ENCODE measurements around the gene RALBP1. TPM values are rescaled to one million over a fixed set of nuclear protein-coding genes. Genes with fewer than 3 reads are reported as not detected.

RALBP1 gene
- total and polyA plus RNA-seq, 2 of the 8 experiments (the other 6 are each of a cell fraction or from before 2014, with no cell fraction given): 40.3 to 67.8 TPM

DNA sequence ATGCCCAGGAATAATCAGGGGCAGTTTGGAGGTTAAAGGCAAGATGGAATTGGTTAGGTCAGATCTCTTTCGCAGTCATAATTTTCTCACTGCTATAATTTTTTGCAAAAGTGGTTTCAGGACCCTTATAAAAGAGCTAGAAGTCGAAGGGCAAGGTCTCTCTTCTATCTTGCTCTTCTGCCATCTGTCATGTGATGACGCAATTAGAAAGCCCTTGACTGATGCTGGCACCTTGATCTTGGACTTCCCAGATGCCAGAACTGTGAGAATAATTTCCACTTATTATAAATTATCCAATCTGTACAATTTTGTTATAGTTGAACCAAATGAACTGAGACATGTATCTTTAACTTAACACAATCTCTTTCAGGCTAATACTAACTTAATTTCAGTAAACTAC, 6.3 kb upstream of the RALBP1 start:
- Histone ChIP-seq H3K23ac (ENCODE audit: insufficient read length) (no peak overlapping the region), H3K4ac (replicated peaks; ENCODE audit: insufficient read length, low read depth, low read length) (no peak overlapping the region), H3K18ac (ENCODE audit: extremely low read depth, low read length) (no peak overlapping the region), H3K4me3 (ENCODE audit: extremely low read depth in 1 of 4, insufficient read depth in 2 of 4, low read depth in 3 of 4, low read length in 4 of 4) (no peak overlapping the region), H3K9ac (replicated peaks in 1 of 4; ENCODE audit: extremely low read depth in 1 of 4, low read depth in 3 of 4, low read length in 3 of 4) (no peak overlapping the region), H2BK120ac (replicated peaks; ENCODE audit: low read depth, low read length) (no peak overlapping the region), H3K27ac (ENCODE audit: low read depth, low read length) (no peak overlapping the region), H2BK20ac (ENCODE audit: low read length) (no peak overlapping the region), H3K9me3 (ENCODE audit: insufficient read depth in 2 of 2, low read depth in 1 of 2, low read length in 1 of 2) (peaks cover 0 to 14% of the 10 kb centered on the region in 2 experiments; a peak in 3 of 4 replicates), H3K79me1 (ENCODE audit: low read depth, low read length) (no peaks in the 10 kb centered on the region), H3K36me3 (ENCODE audit: control insufficient read depth in 2 of 4, insufficient read depth in 4 of 4, low read length in 3 of 4) (no peaks in the 10 kb centered on the region), H2BK12ac (ENCODE audit: low read depth, low read length) (no peak overlapping the region), H3K4me2 (ENCODE audit: insufficient read depth in 1 of 2, low read depth in 2 of 2, low read length in 2 of 2) (no peak overlapping the region), H4K20me1 (replicated peaks in 1 of 2; ENCODE audit: control insufficient read depth in 1 of 2, insufficient read depth in 2 of 2, low read length in 2 of 2) (no peaks in the 10 kb centered on the region), H3K56ac (replicated peaks; ENCODE audit: insufficient read length, low read depth, low read length) (no peak overlapping the region), H3K23me2 (ENCODE audit: low read depth, low read length) (no peaks in the 10 kb centered on the region), H3K27me3 (replicated peaks in 1 of 4; ENCODE audit: control insufficient read depth in 3 of 4, extremely low read depth in 1 of 4, insufficient read depth in 3 of 4, low read length in 3 of 4) (no peaks in the 10 kb centered on the region; a peak in 1 of 7 replicates), H3K14ac (ENCODE audit: insufficient read length) (no peak overlapping the region), H4K91ac (replicated peaks; ENCODE audit: insufficient read length, low read length) (no peak overlapping the region), H3K4me1 (replicated peaks in 1 of 4; ENCODE audit: control insufficient read depth in 3 of 4, insufficient read depth in 4 of 4, low read length in 3 of 4) (peaks cover 0 to under 1% (median 0%) of the 10 kb centered on the region in 4 experiments; a peak in 1 of 7 replicates), H2BK5ac (ENCODE audit: low read depth, low read length) (no peak overlapping the region), H2AK5ac (ENCODE audit: low read depth, low read length) (no peak overlapping the region), H2AFZ (ENCODE audit: low read length) (no peak overlapping the region), H4K8ac (ENCODE audit: extremely low read depth, insufficient read depth, low read length) (no peak overlapping the region), H2BK15ac (ENCODE audit: low read length) (no peak overlapping the region), H3K79me2 (ENCODE audit: control insufficient read depth in 1 of 2, insufficient read depth in 2 of 2, low read length in 2 of 2) (no peaks in the 10 kb centered on the region), H4K5ac (ENCODE audit: insufficient read length, low read depth, low read length) (no peak overlapping the region)
- TF ChIP-seq PHF8 (conservative IDR thresholded peaks at IDR 0.05; ENCODE audit: low read depth, low read length) (no peak), YY1 (IDR thresholded peaks at IDR 0.05; ENCODE audit: low read depth, low read length) (no peak), SIN3A (conservative IDR thresholded peaks at IDR 0.05 in 1 of 2, IDR thresholded peaks at IDR 0.05 in 1 of 2; ENCODE audit: low read depth in 1 of 2, low read length in 2 of 2) (no peak), SIRT6 (IDR thresholded peaks at IDR 0.05; ENCODE audit: low read length) (no peak), CTBP2 (IDR thresholded peaks at IDR 0.05; ENCODE audit: borderline replicate concordance, insufficient read depth, insufficient read length, low read length) (no peak), SP1 (IDR thresholded peaks at IDR 0.05; ENCODE audit: low read depth, low read length) (no peak), JUND (IDR thresholded peaks at IDR 0.05; ENCODE audit: low read length) (no peak)
- TF ChIP-seq, protein P1, sequence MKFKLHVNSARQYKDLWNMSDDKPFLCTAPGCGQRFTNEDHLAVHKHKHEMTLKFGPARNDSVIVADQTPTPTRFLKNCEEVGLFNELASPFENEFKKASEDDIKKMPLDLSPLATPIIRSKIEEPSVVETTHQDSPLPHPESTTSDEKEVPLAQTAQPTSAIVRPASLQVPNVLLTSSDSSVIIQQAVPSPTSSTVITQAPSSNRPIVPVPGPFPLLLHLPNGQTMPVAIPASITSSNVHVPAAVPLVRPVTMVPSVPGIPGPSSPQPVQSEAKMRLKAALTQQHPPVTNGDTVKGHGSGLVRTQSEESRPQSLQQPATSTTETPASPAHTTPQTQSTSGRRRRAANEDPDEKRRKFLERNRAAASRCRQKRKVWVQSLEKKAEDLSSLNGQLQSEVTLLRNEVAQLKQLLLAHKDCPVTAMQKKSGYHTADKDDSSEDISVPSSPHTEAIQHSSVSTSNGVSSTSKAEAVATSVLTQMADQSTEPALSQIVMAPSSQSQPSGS (IDR thresholded peaks at IDR 0.05; ENCODE audit: low read length): no peak
- TF ChIP-seq, protein P2, sequence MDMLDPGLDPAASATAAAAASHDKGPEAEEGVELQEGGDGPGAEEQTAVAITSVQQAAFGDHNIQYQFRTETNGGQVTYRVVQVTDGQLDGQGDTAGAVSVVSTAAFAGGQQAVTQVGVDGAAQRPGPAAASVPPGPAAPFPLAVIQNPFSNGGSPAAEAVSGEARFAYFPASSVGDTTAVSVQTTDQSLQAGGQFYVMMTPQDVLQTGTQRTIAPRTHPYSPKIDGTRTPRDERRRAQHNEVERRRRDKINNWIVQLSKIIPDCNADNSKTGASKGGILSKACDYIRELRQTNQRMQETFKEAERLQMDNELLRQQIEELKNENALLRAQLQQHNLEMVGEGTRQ (IDR thresholded peaks at IDR 0.05; ENCODE audit: low read length): no peak
- ChIA-PET POLR2A (ENCODE audit: partially characterized antibody) (no interaction called here), CTCF (ENCODE audit: partially characterized antibody) (interaction anchor here (1.2 to 2.8 kb wide), 2 partner anchors 48 to 65 kb away, joined by 3 to 9 read pairs; no protein-coding TSS in a partner anchor)
- WGBS, 2 experiments (ENCODE audit: extremely low coverage in 1 of 2, insufficient coverage in 1 of 2, insufficient read length in 1 of 2, insufficient replicate concordance in 2 of 2, low coverage in 1 of 2, low lambda C conversion rate in 2 of 2, missing lambda C conversion rate in 1 of 2): 84% methylated on average over 3 of the region's 3 CpGs; no CpG with 5 or more reads in 1 of the 2 experiments
- FAIRE-seq: no peak
- no peak for DNase-seq (ENCODE audit: low read depth in 1 of 2, low spot score in 2 of 2)

All from H1 (cell line).